K562 (cell line): ENCODE data around the gene RET. TPM values are rescaled to one million over a fixed set of nuclear protein-coding genes. Genes with fewer than 3 reads are reported as not detected.

ENCODE experiments used
- ATAC-seq: fragments of 200-7000 bp; cut with Tn5 transposase; 3 replicates; pipeline ENCODE4 v1.9.1; 2020; ENCODE audit warnings: moderate library complexity
- BruUV-seq: library from RNA; stranded (reverse); fragments of 400-500 nt; replicated peaks from 2 replicates; lab custom pipeline; 2021; lab: Mats Ljungman, UMichigan
- CTCF ChIA-PET: fragments of 300-600 bp; formaldehyde crosslinking; extraction: SDS; loops from one replicate; lab custom pipeline; 2021; ENCODE audit warnings: low intra/inter-chr PET ratio; lab: Yijun Ruan, JAX
- POLR2A ChIA-PET: fragments of 300-600, 350-650 bp; sonication (Branson Sonifier 250); formaldehyde crosslinking; extraction: SDS; loops from one replicate; lab custom pipeline; 2021; ENCODE audit warnings: antibody characterized with exemption, inconsistent platforms; lab: Yijun Ruan, JAX
- DNase-seq, 4 experiments: peaks; one replicate each; pipeline versions ENCODE4 v3.0.0 to v3.0.0-alpha.2; 2011 to 2018; ENCODE audit warnings: low spot score in 3 of 4, mixed read lengths in 3 of 4; ENCODE audit errors: extremely low read depth in 1 of 4
- FAIRE-seq: peaks from 2 replicates; lab custom pipeline; 2011; peaks lifted over from hg19 to GRCh38; lab: Jason Lieb, UNC
- H2AFZ ChIP-seq: 2 replicates; pipeline ENCODE4 v1.6.0; 2011; ENCODE audit warnings: low read depth, low read length, control low read depth, inconsistent platforms
- H3K27ac ChIP-seq: fragments of 200-600 bp; 3 replicates; pipeline ENCODE4 v1.8.0; 2011; ENCODE audit warnings: low read depth, mild to moderate bottlenecking, control low read depth, inconsistent platforms, low read length, moderate library complexity, mixed read lengths; ENCODE audit errors: extremely low read depth
- H3K27me3 ChIP-seq, 2 experiments: fragments of 300-600 bp in 1 of 2; 2 replicates in 1 of 2; 3 replicates in 1 of 2; pipeline versions ENCODE4 v1.6.0 to v1.8.0; 2011; ENCODE audit warnings: inconsistent platforms in 2 of 2, low read length in 2 of 2, mild to moderate bottlenecking in 1 of 2, mixed read lengths in 1 of 2, moderate library complexity in 1 of 2; ENCODE audit not compliant: control insufficient read depth in 2 of 2, insufficient read depth in 2 of 2
- H3K36me3 ChIP-seq: fragments of 300-600 bp; 3 replicates; pipeline ENCODE4 v1.8.0; 2011; ENCODE audit warnings: mild to moderate bottlenecking, low read length, inconsistent platforms; ENCODE audit not compliant: control insufficient read depth, insufficient read depth
- H3K4me1 ChIP-seq, 2 experiments: fragments of 200-600 bp in 1 of 2; replicated peaks in 1 of 2; 2 replicates in 1 of 2; 3 replicates in 1 of 2; pipeline versions ENCODE4 v1.5.1 to v1.8.0; 2011; ENCODE audit warnings: inconsistent platforms in 2 of 2, low read length in 2 of 2, mild to moderate bottlenecking in 1 of 2, mixed read lengths in 1 of 2, moderate library complexity in 1 of 2; ENCODE audit not compliant: control insufficient read depth in 2 of 2, insufficient read depth in 2 of 2
- H3K4me2 ChIP-seq: 2 replicates; pipeline ENCODE4 v1.6.1; 2011; ENCODE audit warnings: low read length, control low read depth, inconsistent platforms, mixed read lengths; ENCODE audit not compliant: insufficient read depth
- H3K4me3 ChIP-seq: fragments of 200-600 bp; sonication (generic), shearing (Covaris generic); 2 replicates; pipeline ENCODE4 v1.5.1; 2016; ENCODE audit warnings: control low read depth, inconsistent platforms
- H3K79me2 ChIP-seq: fragments of 200-600 bp; 3 replicates; pipeline ENCODE4 v1.8.0; 2011; ENCODE audit warnings: low read length, inconsistent platforms; ENCODE audit not compliant: control insufficient read depth, insufficient read depth
- H3K9ac ChIP-seq, 2 experiments: 2 replicates each; pipeline versions ENCODE4 v1.6.0 to v1.6.1; 2011; ENCODE audit warnings: low read depth in 2 of 2, low read length in 2 of 2, control low read depth in 1 of 2, inconsistent platforms in 1 of 2, mild to moderate bottlenecking in 1 of 2, mixed read lengths in 1 of 2; ENCODE audit not compliant: insufficient read depth in 1 of 2
- H3K9me1 ChIP-seq: one replicate; pipeline ENCODE4 v1.6.0; 2011; ENCODE audit warnings: inconsistent platforms, mild to moderate bottlenecking, low read length, moderate library complexity; ENCODE audit not compliant: control insufficient read depth, insufficient read depth
- H3K9me3 ChIP-seq: replicated peaks from 2 replicates; pipeline ENCODE4 v1.5.1; 2011; ENCODE audit warnings: low read depth, low read length, inconsistent platforms; ENCODE audit not compliant: control insufficient read depth, insufficient read depth
- H4K20me1 ChIP-seq: replicated peaks from 2 replicates; pipeline ENCODE4 v1.6.1; 2011; ENCODE audit warnings: low read length, inconsistent platforms, mixed read lengths; ENCODE audit not compliant: control insufficient read depth, insufficient read depth
- FOXK2 ChIP-seq, 2 experiments: fragments of 450-650 bp; IDR thresholded peaks in 1 of 2; conservative IDR thresholded peaks in 1 of 2; 2 replicates each; pipeline ENCODE4 v1.6.1; 2016; ENCODE audit warnings: low read depth in 2 of 2, mild to moderate bottlenecking in 1 of 2
- ZNF280B ChIP-seq: fragments of 250-450 bp; sonication (Bioruptor Pico); IDR thresholded peaks from 2 replicates; pipeline ENCODE4 v1.5.1; 2021; ENCODE audit warnings: mild to moderate bottlenecking
- WGBS: fragments of 100-300 bp; shearing (Covaris generic); methylation state at CpG from one replicate; pipeline ENCODE4 v1.1.6; 2016; ENCODE audit warnings: low coverage, mixed read lengths; ENCODE audit not compliant: insufficient coverage; ENCODE audit errors: missing lambda C conversion rate; 5-methylcytosine and 5-hydroxymethylcytosine counted together
- in situ Hi-C: fragments of 300-500 bp; cut with MboI; formaldehyde crosslinking; loops from 4 replicates; pipeline ENCODE4 v1.15.0; 2018; ENCODE audit warnings: inconsistent platforms, mixed read lengths
- intact Hi-C: fragments of 100-400 bp; cut with micrococcal nuclease; formaldehyde crosslinking; loops from 2 replicates; pipeline ENCODE4 v1.14.2; 2022
- polyA plus RNA-seq, 8 experiments: library from polyadenylated mRNA; depleted of rRNA in 4 of 8; stranded (reverse) in 5 of 8; unstranded in 3 of 8; fragments of >200 nt; fragmentation: Nextera tagmentation in 2 of 8; fragmentation: Illumina TruSeq in 1 of 8; extraction: Ambion mirVana in 2 of 8; extraction: Trizol in 1 of 8; gene quantifications; 2 replicates each; pipeline versions ENCODE4 v1.2.1 to v1.2.3, GENCODE V29; 2011 to 2014; ENCODE audit warnings: inconsistent platforms in 1 of 8, missing spikeins in 1 of 8
- total RNA-seq, 7 experiments: library from RNA; depleted of rRNA in 6 of 7; stranded (reverse); fragments of >200 nt in 6 of 7; fragmentation: Illumina TruSeq in 2 of 7; extraction: Trizol in 2 of 7; gene quantifications; 2 replicates each; pipeline versions ENCODE4 v1.2.1 to v1.2.3, GENCODE V29; 2011 to 2021; ENCODE audit warnings: low replicate concordance in 1 of 7

The RET gene
- total and polyA plus RNA-seq, 9 of the 15 experiments (the other 6 are each of a cell fraction or from before 2014, with no cell fraction given), result 0.04 to 0.05 TPM; not detected in 7

DNA sequence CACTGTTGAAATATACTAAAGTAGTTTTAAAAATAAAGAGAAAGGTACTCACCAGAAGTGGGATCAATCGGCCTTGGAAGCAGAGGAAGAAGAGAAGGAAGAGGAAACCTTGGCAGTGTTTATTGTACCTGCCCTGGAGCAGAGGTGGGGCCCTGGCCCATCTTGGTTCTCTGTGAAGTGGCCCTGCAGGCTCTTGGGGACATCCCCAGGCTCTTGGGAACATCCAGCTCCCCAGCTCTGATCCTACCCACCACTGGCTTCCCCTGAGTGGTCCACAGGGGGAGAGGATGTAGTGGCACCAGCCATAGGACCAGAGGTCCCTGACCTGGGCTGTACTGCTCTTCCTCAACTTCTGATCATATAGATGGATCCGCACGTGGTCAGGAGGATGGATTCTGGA is 22.3 kb upstream of the RET start:
- Histone ChIP-seq H3K4me2 (no peak overlapping the region), H3K9me1 (no peaks in the 10 kb centered on the region), H2AFZ (no peak overlapping the region), H3K27ac (no peak overlapping the region), H3K9me3 (no peaks in the 10 kb centered on the region), H4K20me1 (no peaks in the 10 kb centered on the region; the same call in 1 of the 2 replicates), H3K27me3 (peaks cover 0 to 9% of the 10 kb centered on the region in 2 experiments; a peak in 2 of 5 replicates)
- POLR2A ChIA-PET, result no interaction called here
- TF ChIP-seq FOXK2 (conservative IDR thresholded peaks at IDR 0.05 in 1 of 2, IDR thresholded peaks at IDR 0.05 in 1 of 2; ENCODE audit: low read depth in 2 of 2), result no peak
- TF ChIP-seq, all 486 proteins: peak for 0
- CTCF ChIA-PET, result no interaction called here
- H3K79me2 ChIP-seq, result no peaks in the 10 kb centered on the region
- intact Hi-C loops (no loop called here), in situ Hi-C loops (no loop called here)
- no TSS peak for BruUV-seq
- no peak for FAIRE-seq
- H3K9ac ChIP-seq, result no peak overlapping the region
- no peak for DNase-seq
- H3K4me3 ChIP-seq, result no peak overlapping the region
- 0% methylated on average over 3 of the region's 3 CpGs for WGBS
- no peaks in the 10 kb centered on the region for H3K36me3 ChIP-seq
- ATAC-seq, result no peak
- no peaks in the 10 kb centered on the region for H3K4me1 ChIP-seq

DNA sequence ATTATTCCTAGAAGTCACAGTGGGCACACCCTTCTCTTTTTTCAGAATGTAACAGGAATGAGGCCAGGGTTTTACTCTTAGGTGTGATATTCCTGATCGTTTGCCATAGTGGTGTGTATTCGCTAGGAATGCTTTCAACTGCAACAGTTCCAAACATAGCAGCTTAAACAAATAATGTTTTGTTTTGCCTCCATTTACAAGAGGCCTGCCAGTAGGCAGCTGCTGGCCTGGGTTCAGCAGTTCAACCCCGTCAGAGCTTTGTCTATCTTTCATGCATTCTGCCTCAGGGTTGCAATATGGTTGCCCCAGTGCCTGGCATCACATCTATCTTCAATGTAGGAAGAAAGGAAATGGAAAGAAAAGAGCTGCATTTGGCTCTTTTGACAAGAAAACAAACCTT is 21.7 kb upstream of the RET start:
- POLR2A ChIA-PET, result no interaction called here

More for the DNA sequence above, 21.7 kb upstream of the RET start:
- no peak for DNase-seq
- in situ Hi-C loops, result no loop called here
- H3K9ac ChIP-seq, result no peak overlapping the region
- peaks cover 4% of the 10 kb centered on the region; the same call in 1 of the 2 replicates for H4K20me1 ChIP-seq
- no peaks in the 10 kb centered on the region for H3K36me3 ChIP-seq
- no peak for TF ChIP-seq ZNF280B (CRISPR knock-in tag)
- no peaks in the 10 kb centered on the region for H3K9me1 ChIP-seq
- WGBS, result 3% methylated on average over 3 of the region's 3 CpGs
- intact Hi-C loops, result no loop called here
- no peaks in the 10 kb centered on the region for H3K79me2 ChIP-seq
- H3K27me3 ChIP-seq, result peaks cover 0 to 15% of the 10 kb centered on the region in 2 experiments; a peak in 3 of 5 replicates
- FAIRE-seq, result no peak
- H2AFZ ChIP-seq, result no peak overlapping the region
- H3K9me3 ChIP-seq, result no peaks in the 10 kb centered on the region
- BruUV-seq, result no TSS peak
- no peak overlapping the region for H3K4me3 ChIP-seq
- no peak overlapping the region for H3K27ac ChIP-seq
- H3K4me2 ChIP-seq, result no peak overlapping the region
- CTCF ChIA-PET, result no interaction called here
- H3K4me1 ChIP-seq, result peaks cover 0 to 1% of the 10 kb centered on the region in 2 experiments; a peak in 1 of 5 replicates
- ATAC-seq, result no peak
